Stimulated activated naive CD8-positive, alpha-beta T cell treated with anti-CD3 and anti-CD28 coated beads, Interleukin-15, Interleukin-2, amounts not matched to agents 100 ng/mL and 50 ng/mL, for 24 hours (primary cell): ENCODE measurements around the gene IDNK.

Experiments used
- H3K27ac Mint-ChIP-seq: one replicate; pipeline ENCODE4 v1.8.0; 2021; ENCODE audit warnings: mild to moderate bottlenecking, mixed read lengths
- H3K27me3 Mint-ChIP-seq: one replicate; pipeline ENCODE4 v1.8.0; 2021; ENCODE audit warnings: mixed read lengths
- H3K36me3 Mint-ChIP-seq: one replicate; pipeline ENCODE4 v1.8.0; 2021; ENCODE audit warnings: low read depth, mixed read lengths
- H3K4me1 Mint-ChIP-seq: one replicate; pipeline ENCODE4 v1.8.0; 2021; ENCODE audit warnings: low read depth, mixed read lengths
- H3K4me3 Mint-ChIP-seq: one replicate; pipeline ENCODE4 v1.8.0; 2021; ENCODE audit warnings: mild to moderate bottlenecking, mixed read lengths
- H3K9me3 Mint-ChIP-seq: one replicate; pipeline ENCODE4 v1.8.0; 2021; ENCODE audit warnings: mixed read lengths

The IDNK gene

DNA sequence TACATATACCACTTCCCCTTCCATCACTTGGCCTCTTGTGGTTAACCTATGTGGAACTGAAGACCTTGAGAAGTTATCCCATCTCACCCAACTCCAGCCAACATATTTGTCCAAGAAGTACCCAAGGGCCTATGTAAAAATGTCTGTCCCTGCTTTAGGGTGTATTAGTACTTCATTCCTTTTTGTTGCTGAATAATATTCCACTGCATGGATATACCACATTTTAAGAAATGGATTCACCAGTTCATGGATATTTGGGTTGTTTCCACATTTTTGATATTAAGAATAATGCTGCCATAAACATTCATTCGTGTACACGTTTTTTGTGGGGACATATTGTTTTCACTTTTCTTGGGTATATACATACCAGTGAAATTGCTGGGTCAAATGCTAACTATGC, 28.6 kb downstream of the IDNK start:
- H3K27ac Mint-ChIP-seq: no peak overlapping the region
- peaks cover 59% of the 10 kb centered on the region for H3K36me3 Mint-ChIP-seq
- peaks cover 15% of the 10 kb centered on the region for H3K4me1 Mint-ChIP-seq
- H3K9me3 Mint-ChIP-seq: no peaks in the 10 kb centered on the region
- no peaks in the 10 kb centered on the region for H3K27me3 Mint-ChIP-seq
- no peak overlapping the region for H3K4me3 Mint-ChIP-seq

DNA sequence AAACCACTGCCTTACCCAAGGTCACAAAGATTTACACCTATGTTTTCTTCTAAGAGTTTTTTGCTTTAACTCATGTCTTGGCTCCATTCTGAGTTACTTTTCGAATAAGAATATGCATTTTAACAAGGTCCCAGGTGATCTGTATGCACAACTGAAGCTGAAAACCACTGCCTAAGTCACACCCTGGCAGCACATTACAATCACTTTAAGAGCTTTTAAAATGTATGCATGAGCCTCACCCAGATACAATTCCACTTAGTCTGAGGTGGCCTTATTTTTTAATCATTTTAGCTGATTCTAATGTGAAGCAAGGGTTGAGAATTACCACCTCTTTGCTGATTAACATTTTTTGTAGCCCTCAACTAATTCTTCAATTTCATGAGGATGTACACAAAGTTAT, 29.5 kb downstream of the IDNK start:
- Mint-ChIP-seq H3K27me3 (no peaks in the 10 kb centered on the region), H3K9me3 (no peaks in the 10 kb centered on the region), H3K4me3 (no peak overlapping the region), H3K36me3 (peaks cover 59% of the 10 kb centered on the region), H3K4me1 (peaks cover 15% of the 10 kb centered on the region), H3K27ac (no peak overlapping the region)

- Mint-ChIP-seq H3K27me3 (no peaks in the 10 kb centered on the region), H3K4me3 (no peak overlapping the region), H3K27ac (no peak overlapping the region), H3K9me3 (no peaks in the 10 kb centered on the region), H3K4me1 (peaks cover 15% of the 10 kb centered on the region), H3K36me3 (peaks cover 55% of the 10 kb centered on the region)
Measured at GRCh38 chr9:83655433-83655832, 32.5 kb downstream of the IDNK start.

- no peaks in the 10 kb centered on the region for H3K9me3 Mint-ChIP-seq
- H3K27ac Mint-ChIP-seq: peak overlapping the region; percentile 5
- no peak overlapping the region for H3K4me3 Mint-ChIP-seq
- peaks cover 15% of the 10 kb centered on the region for H3K4me1 Mint-ChIP-seq
- H3K36me3 Mint-ChIP-seq: peaks cover 57% of the 10 kb centered on the region
- H3K27me3 Mint-ChIP-seq: no peaks in the 10 kb centered on the region
Measured at GRCh38 chr9:83656032-83656680, 33.2 kb downstream of the IDNK start.

GRCh38 chr9:83656952-83657351, 34.0 kb downstream of the IDNK start:
- no peaks in the 10 kb centered on the region for H3K9me3 Mint-ChIP-seq
- H3K27ac Mint-ChIP-seq: no peak overlapping the region
- H3K27me3 Mint-ChIP-seq: no peaks in the 10 kb centered on the region
- peaks cover 15% of the 10 kb centered on the region for H3K4me1 Mint-ChIP-seq
- H3K36me3 Mint-ChIP-seq: peaks cover 59% of the 10 kb centered on the region
- no peak overlapping the region for H3K4me3 Mint-ChIP-seq

- H3K27ac Mint-ChIP-seq: no peak overlapping the region
Measured at GRCh38 chr9:83662933-83663332, 40.0 kb downstream of the IDNK start.

DNA sequence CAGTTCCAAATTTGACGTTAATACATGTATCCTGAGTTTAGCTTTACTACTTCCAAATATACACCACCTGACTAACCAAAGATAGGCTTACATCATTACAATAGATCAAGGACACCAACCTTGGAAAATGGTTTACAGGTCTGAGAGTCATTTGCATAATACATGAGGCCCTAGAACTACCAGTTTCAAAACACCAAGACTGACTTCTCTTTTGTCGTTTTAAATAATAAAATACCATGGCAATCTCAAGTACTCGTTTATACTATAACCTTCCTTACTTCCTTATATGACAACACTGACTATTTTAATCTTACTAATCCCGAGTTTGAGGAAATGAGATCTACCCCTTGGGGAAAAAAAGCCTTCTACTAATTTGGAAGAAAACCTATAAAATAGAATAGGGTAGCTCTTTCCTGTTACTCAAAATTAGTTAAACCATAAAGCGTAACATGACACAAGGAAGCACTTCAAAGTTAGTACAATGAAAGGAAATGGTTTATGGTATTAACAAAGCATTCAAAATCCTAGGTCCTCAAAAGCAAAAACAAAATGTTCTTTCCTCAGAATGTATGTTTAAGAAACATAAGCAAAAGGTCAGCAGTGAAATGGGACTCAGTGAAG, 42.7 kb downstream of the IDNK start:
- Mint-ChIP-seq H3K27me3 (no peaks in the 10 kb centered on the region), H3K4me3 (no peak overlapping the region)

More at GRCh38 chr9:83662933-83663332, 40.0 kb downstream of the IDNK start:
- peaks cover 19% of the 10 kb centered on the region for H3K4me1 Mint-ChIP-seq
- peaks cover 65% of the 10 kb centered on the region for H3K36me3 Mint-ChIP-seq
- H3K4me3 Mint-ChIP-seq: no peak overlapping the region
- no peaks in the 10 kb centered on the region for H3K27me3 Mint-ChIP-seq
- no peaks in the 10 kb centered on the region for H3K9me3 Mint-ChIP-seq

GRCh38 chr9:83669067-83669466, 46.1 kb downstream of the IDNK start:
- H3K9me3 Mint-ChIP-seq: no peaks in the 10 kb centered on the region
- no peak overlapping the region for H3K4me3 Mint-ChIP-seq
- no peaks in the 10 kb centered on the region for H3K27me3 Mint-ChIP-seq
- H3K36me3 Mint-ChIP-seq: peaks cover 72% of the 10 kb centered on the region
- H3K27ac Mint-ChIP-seq: no peak overlapping the region
- peaks cover 19% of the 10 kb centered on the region for H3K4me1 Mint-ChIP-seq

More for the DNA sequence above, 42.7 kb downstream of the IDNK start:
- Mint-ChIP-seq H3K27ac (no peak overlapping the region), H3K9me3 (no peaks in the 10 kb centered on the region), H3K4me1 (peaks cover 19% of the 10 kb centered on the region), H3K36me3 (peaks cover 68% of the 10 kb centered on the region)

- H3K4me3 Mint-ChIP-seq: no peak overlapping the region
- H3K9me3 Mint-ChIP-seq: no peaks in the 10 kb centered on the region
- peaks cover 80% of the 10 kb centered on the region for H3K36me3 Mint-ChIP-seq
- H3K4me1 Mint-ChIP-seq: peaks cover 23% of the 10 kb centered on the region
- no peak overlapping the region for H3K27ac Mint-ChIP-seq
- H3K27me3 Mint-ChIP-seq: no peaks in the 10 kb centered on the region
Measured at GRCh38 chr9:83670381-83670780, 47.4 kb downstream of the IDNK start.

DNA sequence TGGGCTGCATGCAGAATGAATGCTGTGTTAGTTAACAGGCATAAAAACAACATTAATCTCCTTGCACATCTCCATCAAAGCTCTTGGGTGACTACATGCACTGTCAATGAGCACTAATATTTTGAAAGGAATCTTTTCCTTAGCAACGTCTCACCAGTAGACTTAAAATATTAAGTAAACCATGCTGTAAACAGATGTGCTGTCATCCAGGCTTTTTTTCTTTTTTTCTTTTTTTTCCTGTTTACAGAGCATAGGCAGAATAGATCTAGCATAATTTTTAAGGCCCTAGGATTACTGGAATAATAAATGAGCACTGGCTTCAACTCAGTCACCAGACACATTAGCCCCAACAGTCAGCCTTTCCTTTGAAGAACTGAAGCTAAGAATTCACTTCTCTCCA, 48.5 kb downstream of the IDNK start:
- Mint-ChIP-seq H3K27ac (no peak overlapping the region), H3K36me3 (peaks cover 76% of the 10 kb centered on the region), H3K27me3 (no peaks in the 10 kb centered on the region)

GRCh38 chr9:83675466-83675865, 52.5 kb downstream of the IDNK start:
- Mint-ChIP-seq H3K4me3 (no peak overlapping the region), H3K27ac (peak overlapping the region; percentile 37), H3K27me3 (no peaks in the 10 kb centered on the region), H3K4me1 (peaks cover 18% of the 10 kb centered on the region), H3K36me3 (peaks cover 83% of the 10 kb centered on the region), H3K9me3 (no peaks in the 10 kb centered on the region)

More for the DNA sequence above, 48.5 kb downstream of the IDNK start:
- Mint-ChIP-seq H3K4me3 (no peak overlapping the region), H3K9me3 (no peaks in the 10 kb centered on the region), H3K4me1 (peaks cover 15% of the 10 kb centered on the region)

- peaks cover 81% of the 10 kb centered on the region for H3K36me3 Mint-ChIP-seq
- no peaks in the 10 kb centered on the region for H3K27me3 Mint-ChIP-seq
- no peaks in the 10 kb centered on the region for H3K9me3 Mint-ChIP-seq
- no peak overlapping the region for H3K4me3 Mint-ChIP-seq
- peaks cover 31% of the 10 kb centered on the region for H3K4me1 Mint-ChIP-seq
- H3K27ac Mint-ChIP-seq: no peak overlapping the region
Measured at GRCh38 chr9:83677596-83677995, 54.7 kb downstream of the IDNK start.

- Mint-ChIP-seq H3K9me3 (no peaks in the 10 kb centered on the region), H3K36me3 (peaks cover 67% of the 10 kb centered on the region), H3K4me3 (no peak overlapping the region), H3K4me1 (peaks cover 32% of the 10 kb centered on the region), H3K27me3 (no peaks in the 10 kb centered on the region), H3K27ac (no peak overlapping the region)
Measured at GRCh38 chr9:83680233-83680632, 57.3 kb downstream of the IDNK start.

DNA sequence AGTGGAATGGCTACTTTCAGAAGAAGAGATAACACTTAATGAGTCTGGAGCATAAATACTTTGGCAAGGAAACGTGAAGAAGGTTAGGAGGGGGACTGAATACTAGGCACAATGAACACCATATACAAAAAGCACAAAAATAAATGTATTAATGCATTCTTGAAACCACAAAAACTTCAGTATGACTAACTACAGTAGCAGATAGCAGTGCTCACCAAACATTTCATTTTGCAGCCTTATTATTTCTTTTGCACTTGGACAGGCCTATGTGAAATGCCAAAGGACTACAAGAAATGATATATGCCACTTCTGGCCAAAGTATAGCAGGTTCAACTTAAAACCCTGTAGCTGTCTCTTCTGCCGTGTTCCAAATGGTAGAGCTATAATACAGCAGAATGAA, 58.5 kb downstream of the IDNK start:
- Mint-ChIP-seq H3K4me3 (no peak overlapping the region), H3K27ac (peak overlapping the region; percentile 9), H3K9me3 (no peaks in the 10 kb centered on the region), H3K27me3 (no peaks in the 10 kb centered on the region), H3K36me3 (peaks cover 58% of the 10 kb centered on the region), H3K4me1 (peaks cover 35% of the 10 kb centered on the region)

DNA sequence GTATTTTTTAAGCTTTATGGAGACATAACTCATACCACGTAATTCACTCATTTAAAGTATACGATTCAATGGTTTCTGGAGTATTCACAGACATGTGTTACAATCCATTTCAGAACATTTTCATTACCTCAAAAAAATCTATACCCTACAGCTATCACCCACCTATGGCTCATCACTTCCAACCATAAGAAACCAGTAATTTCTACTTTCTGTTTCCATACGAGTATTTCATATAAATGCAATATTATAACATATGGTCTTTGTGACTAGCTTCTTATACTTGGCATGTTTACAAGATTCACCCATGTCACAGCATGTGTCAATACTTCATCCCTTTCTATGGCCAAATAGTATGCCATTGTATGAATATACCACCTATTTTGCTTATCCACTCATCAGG, 66.0 kb downstream of the IDNK start:
- Mint-ChIP-seq H3K27me3 (no peaks in the 10 kb centered on the region), H3K9me3 (no peaks in the 10 kb centered on the region), H3K4me1 (peaks cover 78% of the 10 kb centered on the region), H3K27ac (peak overlapping the region; percentile 87), H3K36me3 (peaks cover 11% of the 10 kb centered on the region), H3K4me3 (peak overlapping the region; percentile 35)

- Mint-ChIP-seq H3K4me3 (no peak overlapping the region), H3K27ac (peak overlapping the region; percentile 1), H3K36me3 (peaks cover 17% of the 10 kb centered on the region), H3K27me3 (no peaks in the 10 kb centered on the region), H3K9me3 (no peaks in the 10 kb centered on the region), H3K4me1 (peaks cover 86% of the 10 kb centered on the region)
Measured at GRCh38 chr9:83691492-83691891, 68.5 kb downstream of the IDNK start.
